ENCODE data around the gene TSPAN11. TPM values are rescaled to one million over a fixed set of nuclear protein-coding genes. Genes with fewer than 3 reads are reported as not detected.

The TSPAN11 gene
- total and polyA plus RNA-seq, 2 experiments from 2014 or later, result 2.1 to 6.0 TPM

DNA sequence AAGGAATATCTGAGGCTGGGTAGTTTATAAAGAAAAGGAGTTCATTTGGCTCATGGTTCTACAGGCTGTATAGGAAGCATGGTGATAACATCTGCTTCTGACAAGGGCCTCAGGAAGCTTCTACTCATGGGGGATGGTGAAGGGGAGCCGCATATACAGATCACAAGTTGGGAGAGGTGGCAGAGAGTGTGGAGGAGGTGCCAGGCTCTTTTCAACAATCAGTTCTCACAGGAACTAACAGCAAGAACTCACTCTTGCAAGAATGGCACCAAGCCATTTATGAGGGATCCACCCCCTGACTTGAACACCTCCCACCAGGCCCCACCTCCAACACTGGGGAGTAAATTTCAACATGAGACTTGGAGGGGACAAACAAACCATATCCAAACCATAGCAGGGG is 3.5 kb upstream of the TSPAN11 start:
- peaks cover 14% of the 10 kb centered on the region for H3K4me1 ChIP-seq (ENCODE audit: insufficient read depth)
- ATAC-seq (no peak), DNase-seq (ENCODE audit: low spot score) (no peak)
- H3K4me3 ChIP-seq, result no peak overlapping the region
- Mint-ChIP-seq H3K27me3 (ENCODE audit: insufficient read depth, low read depth, poor library complexity) (peaks cover 26% of the 10 kb centered on the region), H3K9me3 (no peaks in the 10 kb centered on the region), H3K27ac (no peak overlapping the region), H3K4me1 (peaks cover 19% of the 10 kb centered on the region), H3K36me3 (ENCODE audit: low read depth) (no peaks in the 10 kb centered on the region), H3K4me3 (no peak overlapping the region)
- no peaks in the 10 kb centered on the region for H3K79me2 ChIP-seq (replicated peaks; ENCODE audit: insufficient read depth)
- H2AFZ ChIP-seq, result no peak overlapping the region
- TF ChIP-seq EZH2phosphoT487 (IDR thresholded peaks at IDR 0.05; ENCODE audit: unreplicated experiment) (no peak), ETS1 (IDR thresholded peaks at IDR 0.05) (no peak), ZNF331 (CRISPR knock-in tag; IDR thresholded peaks at IDR 0.05; ENCODE audit: low read depth) (no peak), ZNF114 (CRISPR knock-in tag; IDR thresholded peaks at IDR 0.05) (no peak), EZH2 (IDR thresholded peaks at IDR 0.05; ENCODE audit: low read depth, unreplicated experiment) (no peak), NANOG (IDR thresholded peaks at IDR 0.05; ENCODE audit: borderline replicate concordance) (no peak), CREB1 (CRISPR knock-in tag; IDR thresholded peaks at IDR 0.05; ENCODE audit: low read depth) (no peak), POLR2AphosphoS5 (IDR thresholded peaks at IDR 0.05; ENCODE audit: low read depth) (no peak), ZNF462 (CRISPR knock-in tag; IDR thresholded peaks at IDR 0.05) (no peak), JUNB (IDR thresholded peaks at IDR 0.05; ENCODE audit: unreplicated experiment) (no peak), STAT1 (IDR thresholded peaks at IDR 0.05; ENCODE audit: unreplicated experiment) (no peak)
- TF ChIP-seq, protein P1, sequence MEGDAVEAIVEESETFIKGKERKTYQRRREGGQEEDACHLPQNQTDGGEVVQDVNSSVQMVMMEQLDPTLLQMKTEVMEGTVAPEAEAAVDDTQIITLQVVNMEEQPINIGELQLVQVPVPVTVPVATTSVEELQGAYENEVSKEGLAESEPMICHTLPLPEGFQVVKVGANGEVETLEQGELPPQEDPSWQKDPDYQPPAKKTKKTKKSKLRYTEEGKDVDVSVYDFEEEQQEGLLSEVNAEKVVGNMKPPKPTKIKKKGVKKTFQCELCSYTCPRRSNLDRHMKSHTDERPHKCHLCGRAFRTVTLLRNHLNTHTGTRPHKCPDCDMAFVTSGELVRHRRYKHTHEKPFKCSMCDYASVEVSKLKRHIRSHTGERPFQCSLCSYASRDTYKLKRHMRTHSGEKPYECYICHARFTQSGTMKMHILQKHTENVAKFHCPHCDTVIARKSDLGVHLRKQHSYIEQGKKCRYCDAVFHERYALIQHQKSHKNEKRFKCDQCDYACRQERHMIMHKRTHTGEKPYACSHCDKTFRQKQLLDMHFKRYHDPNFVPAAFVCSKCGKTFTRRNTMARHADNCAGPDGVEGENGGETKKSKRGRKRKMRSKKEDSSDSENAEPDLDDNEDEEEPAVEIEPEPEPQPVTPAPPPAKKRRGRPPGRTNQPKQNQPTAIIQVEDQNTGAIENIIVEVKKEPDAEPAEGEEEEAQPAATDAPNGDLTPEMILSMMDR (conservative IDR thresholded peaks at IDR 0.05; ENCODE audit: low read depth in 2 of 2), result no peak
- TF ChIP-seq, protein P2, sequence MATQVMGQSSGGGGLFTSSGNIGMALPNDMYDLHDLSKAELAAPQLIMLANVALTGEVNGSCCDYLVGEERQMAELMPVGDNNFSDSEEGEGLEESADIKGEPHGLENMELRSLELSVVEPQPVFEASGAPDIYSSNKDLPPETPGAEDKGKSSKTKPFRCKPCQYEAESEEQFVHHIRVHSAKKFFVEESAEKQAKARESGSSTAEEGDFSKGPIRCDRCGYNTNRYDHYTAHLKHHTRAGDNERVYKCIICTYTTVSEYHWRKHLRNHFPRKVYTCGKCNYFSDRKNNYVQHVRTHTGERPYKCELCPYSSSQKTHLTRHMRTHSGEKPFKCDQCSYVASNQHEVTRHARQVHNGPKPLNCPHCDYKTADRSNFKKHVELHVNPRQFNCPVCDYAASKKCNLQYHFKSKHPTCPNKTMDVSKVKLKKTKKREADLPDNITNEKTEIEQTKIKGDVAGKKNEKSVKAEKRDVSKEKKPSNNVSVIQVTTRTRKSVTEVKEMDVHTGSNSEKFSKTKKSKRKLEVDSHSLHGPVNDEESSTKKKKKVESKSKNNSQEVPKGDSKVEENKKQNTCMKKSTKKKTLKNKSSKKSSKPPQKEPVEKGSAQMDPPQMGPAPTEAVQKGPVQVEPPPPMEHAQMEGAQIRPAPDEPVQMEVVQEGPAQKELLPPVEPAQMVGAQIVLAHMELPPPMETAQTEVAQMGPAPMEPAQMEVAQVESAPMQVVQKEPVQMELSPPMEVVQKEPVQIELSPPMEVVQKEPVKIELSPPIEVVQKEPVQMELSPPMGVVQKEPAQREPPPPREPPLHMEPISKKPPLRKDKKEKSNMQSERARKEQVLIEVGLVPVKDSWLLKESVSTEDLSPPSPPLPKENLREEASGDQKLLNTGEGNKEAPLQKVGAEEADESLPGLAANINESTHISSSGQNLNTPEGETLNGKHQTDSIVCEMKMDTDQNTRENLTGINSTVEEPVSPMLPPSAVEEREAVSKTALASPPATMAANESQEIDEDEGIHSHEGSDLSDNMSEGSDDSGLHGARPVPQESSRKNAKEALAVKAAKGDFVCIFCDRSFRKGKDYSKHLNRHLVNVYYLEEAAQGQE (IDR thresholded peaks at IDR 0.05; ENCODE audit: unreplicated experiment), result no peak
- 0 out of 2 replicates have a peak, but pooled peaks cover 3% of the 10 kb centered on the region for H3K9me2 ChIP-seq (ENCODE audit: insufficient read depth)
- H3F3A ChIP-seq (replicated peaks; ENCODE audit: low read depth), result no peaks in the 10 kb centered on the region
- H4K20me1 ChIP-seq (replicated peaks; ENCODE audit: insufficient read depth), result no peaks in the 10 kb centered on the region
- no peak overlapping the region for H3K27ac ChIP-seq (ENCODE audit: low read depth)
- peaks cover 34% of the 10 kb centered on the region for H3K27me3 ChIP-seq (ENCODE audit: insufficient read depth)
- H3K36me3 ChIP-seq (ENCODE audit: insufficient read depth), result no peaks in the 10 kb centered on the region
- no peak overlapping the region for H3K4me2 ChIP-seq

All from GM23338 (cell line).